ENCODE results near the gene SLC38A1.

- TF ChIP-seq YY1 (IDR thresholded peaks at IDR 0.05; ENCODE audit: insufficient read depth, insufficient read length): no peak
- TF ChIP-seq SUZ12 (IDR thresholded peaks at IDR 0.05; ENCODE audit: extremely low read depth, insufficient read depth, insufficient read length): no peak
- TF ChIP-seq ZNF274 (IDR thresholded peaks at IDR 0.05; ENCODE audit: low read depth, low read length): no peak
Measured at GRCh38 chr12:46205294-46205693, 63.5 kb downstream of the SLC38A1 start.
